Measurements from ENCODE around the gene SNRNP70. TPM values are rescaled to one million over a fixed set of nuclear protein-coding genes. Genes with fewer than 3 reads are reported as not detected.
A peak's percentile ranks its signal among the peaks of the same experiment; 100 is the strongest.

SNRNP70 gene
- total and polyA plus RNA-seq, 2 of the 13 experiments (the other 11 are each of a cell fraction or from before 2014, with no cell fraction given), result 150 to 210 TPM

DNA sequence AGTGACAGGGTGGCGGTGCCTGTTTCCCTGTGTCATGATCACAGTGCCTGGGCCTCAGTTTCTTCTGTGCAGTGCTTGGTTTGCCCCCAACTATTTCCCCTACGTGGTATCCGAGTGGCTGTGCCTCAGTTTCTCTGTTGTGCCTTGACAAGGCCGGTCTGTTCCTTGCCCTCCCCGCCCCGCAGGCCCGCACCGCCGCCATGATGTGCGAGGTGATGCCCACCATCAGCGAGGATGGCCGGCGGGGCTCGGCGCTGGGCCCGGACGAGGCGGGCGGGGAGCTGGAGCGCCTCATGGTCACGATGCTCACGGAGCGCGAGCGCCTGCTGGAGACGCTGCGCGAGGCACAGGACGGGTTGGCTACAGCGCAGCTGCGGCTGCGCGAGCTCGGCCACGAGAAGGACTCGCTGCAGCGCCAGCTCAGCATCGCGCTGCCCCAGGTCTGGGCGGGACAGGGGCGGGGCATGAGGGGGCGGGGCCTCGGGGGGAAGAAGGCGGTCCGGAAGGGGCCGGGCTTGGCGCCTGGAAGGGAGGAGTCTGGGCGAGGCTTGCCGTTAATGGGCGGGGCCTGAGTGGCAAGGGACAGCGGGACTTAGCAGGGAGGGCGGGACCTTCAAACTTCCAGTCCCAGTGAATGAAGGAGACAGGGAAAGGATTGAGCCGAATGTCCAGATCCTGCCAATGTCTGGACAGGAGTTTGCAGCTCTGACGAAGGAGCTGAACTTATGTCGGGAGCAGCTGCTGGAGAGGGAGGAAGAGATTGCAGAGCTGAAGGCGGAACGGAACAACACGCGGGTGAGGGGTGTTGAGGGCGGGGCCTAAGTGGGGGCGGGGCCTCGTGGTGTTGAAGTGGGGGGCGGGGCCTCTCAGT lies 42.7 kb downstream of the SNRNP70 start (continued):
- TF ChIP-seq ZXDC (CRISPR knock-in tag; IDR thresholded peaks at IDR 0.05), result peak; percentile 85; the same call in 1 of the 2 replicates
- peak; percentile 98; the same call in 1 of the 2 replicates for TF ChIP-seq ZSCAN12 (CRISPR knock-in tag; IDR thresholded peaks at IDR 0.05)
- peak; percentile 99 for TF ChIP-seq REPIN1 (CRISPR knock-in tag; IDR thresholded peaks at IDR 0.05; ENCODE audit: borderline replicate concordance, low read depth)
- TF ChIP-seq NR1H2 (CRISPR knock-in tag; IDR thresholded peaks at IDR 0.05; ENCODE audit: borderline replicate concordance, low read depth), result peak; percentile 99
- TF ChIP-seq ARNTL (CRISPR knock-in tag; IDR thresholded peaks at IDR 0.05), result peak; percentile 90
- TF ChIP-seq ZNF615 (CRISPR knock-in tag; IDR thresholded peaks at IDR 0.05; ENCODE audit: borderline replicate concordance), result no peak
- TF ChIP-seq ZNF205 (CRISPR knock-in tag; IDR thresholded peaks at IDR 0.05), result peak; percentile 95
- no peak for TF ChIP-seq MTF2 (CRISPR knock-in tag; IDR thresholded peaks at IDR 0.05; ENCODE audit: borderline replicate concordance)
- TF ChIP-seq, protein P1, sequence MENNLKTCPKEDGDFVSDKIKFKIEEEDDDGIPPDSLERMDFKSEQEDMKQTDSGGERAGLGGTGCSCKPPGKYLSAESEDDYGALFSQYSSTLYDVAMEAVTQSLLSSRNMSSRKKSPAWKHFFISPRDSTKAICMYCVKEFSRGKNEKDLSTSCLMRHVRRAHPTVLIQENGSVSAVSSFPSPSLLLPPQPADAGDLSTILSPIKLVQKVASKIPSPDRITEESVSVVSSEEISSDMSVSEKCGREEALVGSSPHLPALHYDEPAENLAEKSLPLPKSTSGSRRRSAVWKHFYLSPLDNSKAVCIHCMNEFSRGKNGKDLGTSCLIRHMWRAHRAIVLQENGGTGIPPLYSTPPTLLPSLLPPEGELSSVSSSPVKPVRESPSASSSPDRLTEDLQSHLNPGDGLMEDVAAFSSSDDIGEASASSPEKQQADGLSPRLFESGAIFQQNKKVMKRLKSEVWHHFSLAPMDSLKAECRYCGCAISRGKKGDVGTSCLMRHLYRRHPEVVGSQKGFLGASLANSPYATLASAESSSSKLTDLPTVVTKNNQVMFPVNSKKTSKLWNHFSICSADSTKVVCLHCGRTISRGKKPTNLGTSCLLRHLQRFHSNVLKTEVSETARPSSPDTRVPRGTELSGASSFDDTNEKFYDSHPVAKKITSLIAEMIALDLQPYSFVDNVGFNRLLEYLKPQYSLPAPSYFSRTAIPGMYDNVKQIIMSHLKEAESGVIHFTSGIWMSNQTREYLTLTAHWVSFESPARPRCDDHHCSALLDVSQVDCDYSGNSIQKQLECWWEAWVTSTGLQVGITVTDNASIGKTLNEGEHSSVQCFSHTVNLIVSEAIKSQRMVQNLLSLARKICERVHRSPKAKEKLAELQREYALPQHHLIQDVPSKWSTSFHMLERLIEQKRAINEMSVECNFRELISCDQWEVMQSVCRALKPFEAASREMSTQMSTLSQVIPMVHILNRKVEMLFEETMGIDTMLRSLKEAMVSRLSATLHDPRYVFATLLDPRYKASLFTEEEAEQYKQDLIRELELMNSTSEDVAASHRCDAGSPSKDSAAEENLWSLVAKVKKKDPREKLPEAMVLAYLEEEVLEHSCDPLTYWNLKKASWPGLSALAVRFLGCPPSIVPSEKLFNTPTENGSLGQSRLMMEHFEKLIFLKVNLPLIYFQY (CRISPR knock-in tag; IDR thresholded peaks at IDR 0.05; ENCODE audit: borderline replicate concordance), result peak; percentile 90
- TF ChIP-seq NCOA1 (CRISPR knock-in tag; IDR thresholded peaks at IDR 0.05), result no peak
- peak; percentile 97 for TF ChIP-seq ZBTB44 (CRISPR knock-in tag; IDR thresholded peaks at IDR 0.05)
- TF ChIP-seq ZNF317 (CRISPR knock-in tag; IDR thresholded peaks at IDR 0.05), result peak; percentile 86; the same call in 1 of the 2 replicates
- peak; percentile 94; the same call in 1 of the 2 replicates for TF ChIP-seq RARG (CRISPR knock-in tag; IDR thresholded peaks at IDR 0.05; ENCODE audit: low read depth)
- peak; percentile 68 for TF ChIP-seq RAD21 (CRISPR knock-in tag; IDR thresholded peaks at IDR 0.05)
